ENCODE data around the gene PROSER3.
A peak's percentile ranks its signal among the peaks of the same experiment; 100 is the strongest.

PROSER3 gene

DNA sequence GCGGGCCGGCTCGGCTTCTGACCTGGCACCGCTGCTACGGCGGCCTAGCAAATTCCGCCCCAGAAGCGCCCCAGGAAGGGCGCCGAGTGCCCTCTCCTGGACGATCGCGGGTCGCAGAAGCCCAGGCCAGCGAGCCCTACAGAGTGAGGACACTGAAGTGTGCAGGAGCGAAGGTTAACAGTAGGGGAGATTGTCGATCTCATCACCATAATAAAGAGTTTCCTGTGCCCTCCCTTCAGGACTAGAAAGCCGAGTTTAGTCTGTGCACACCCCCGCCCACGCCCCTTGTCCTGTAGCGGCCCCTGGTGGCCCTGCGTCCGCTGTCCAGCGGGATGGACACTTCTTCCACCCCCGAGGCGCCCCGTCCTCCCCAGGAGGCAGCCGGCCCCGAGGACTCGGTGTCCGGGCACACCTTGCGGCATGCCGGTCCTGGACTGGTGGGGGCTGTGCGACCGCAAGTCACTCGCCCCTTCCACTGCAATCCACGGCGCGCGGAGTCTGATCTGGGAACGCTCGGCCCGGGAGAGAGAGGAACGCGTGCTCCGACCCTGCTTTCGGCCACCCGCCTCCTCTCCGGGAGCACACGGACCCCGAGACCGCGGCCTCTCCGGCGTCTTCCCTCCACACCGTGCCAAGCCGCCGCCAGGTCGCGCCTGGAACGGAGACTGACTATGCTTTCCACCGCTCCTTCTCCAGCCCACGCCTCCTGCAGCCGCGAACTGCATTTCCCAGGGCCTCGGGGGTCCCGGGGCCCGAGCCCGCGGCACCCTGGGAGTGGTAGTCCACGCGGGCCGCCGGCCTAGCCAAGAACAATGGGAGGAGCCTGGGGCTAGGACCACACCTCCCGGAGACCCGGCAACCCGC lies 40.9 kb upstream of the PROSER3 start:
- WGBS, 2 experiments (ENCODE audit: insufficient coverage in 2 of 2): 0% methylated on average over 66 to 69 of the region's 77 CpGs
- Histone ChIP-seq H3K4me1 (ENCODE audit: control insufficient read depth, insufficient read depth, low read length, poor library complexity, severe bottlenecking) (peaks cover 5% of the 10 kb centered on the region), H3K27ac (ENCODE audit: low read depth, low read length, severe bottlenecking) (peak overlapping the region; percentile 71), H3K4me3 (ENCODE audit: extremely low read depth, insufficient read depth, low read length, poor library complexity, severe bottlenecking) (peak overlapping the region; percentile 69), H3K36me3 (ENCODE audit: control insufficient read depth, insufficient read depth, low read length) (peaks cover 27% of the 10 kb centered on the region), H3K9me3 (ENCODE audit: control insufficient read depth, low read length) (no peaks in the 10 kb centered on the region)

DNA sequence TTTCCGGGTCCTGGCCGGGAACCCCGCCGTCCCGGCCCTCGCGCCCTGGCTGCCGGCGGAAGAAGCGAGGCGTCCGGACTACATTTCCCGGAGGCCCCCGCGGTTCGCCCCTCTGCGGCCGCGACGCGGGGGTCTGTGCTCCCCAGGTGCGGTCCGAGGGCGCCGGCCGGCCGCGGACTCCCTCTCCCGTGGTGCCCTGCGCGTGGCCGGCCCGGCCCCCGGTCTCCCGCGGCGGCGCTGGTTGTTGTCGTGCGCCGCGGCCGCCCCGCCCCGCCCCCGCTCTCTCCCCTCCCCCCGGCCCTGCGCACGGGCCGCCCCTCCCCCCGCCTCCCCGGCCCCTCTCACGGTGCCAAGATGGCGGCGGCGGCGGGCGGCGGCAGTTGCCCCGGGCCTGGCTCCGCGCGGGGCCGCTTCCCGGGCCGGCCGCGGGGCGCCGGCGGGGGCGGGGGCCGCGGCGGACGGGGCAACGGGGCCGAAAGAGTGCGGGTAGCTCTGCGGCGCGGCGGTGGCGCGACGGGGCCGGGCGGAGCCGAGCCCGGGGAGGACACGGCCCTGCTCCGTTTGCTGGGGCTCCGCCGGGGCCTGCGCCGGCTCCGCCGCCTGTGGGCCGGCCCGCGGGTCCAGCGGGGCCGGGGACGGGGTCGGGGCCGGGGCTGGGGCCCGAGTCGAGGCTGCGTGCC lies 40.2 kb upstream of the PROSER3 start, which contains the start of gene KMT2B:
TSS of gene KMT2B (plus strand) at position 339 of the 680 bp plus-strand sequence. CDS start at position 355, 16 bp downstream.
- no peaks in the 10 kb centered on the region for H3K9me3 ChIP-seq (ENCODE audit: control insufficient read depth, low read length)
- peaks cover 5% of the 10 kb centered on the region for H3K4me1 ChIP-seq (ENCODE audit: control insufficient read depth, insufficient read depth, low read length, poor library complexity, severe bottlenecking)
- WGBS, 2 experiments (ENCODE audit: insufficient coverage in 2 of 2): 0% methylated on average over 55 to 64 of the region's 109 CpGs
- H3K4me3 ChIP-seq (ENCODE audit: extremely low read depth, insufficient read depth, low read length, poor library complexity, severe bottlenecking): peak within 1 kb of the TSS; percentile 87
- peaks cover 34% of the 10 kb centered on the region for H3K36me3 ChIP-seq (ENCODE audit: control insufficient read depth, insufficient read depth, low read length)
- peak within 1 kb of the TSS; percentile 71 for H3K27ac ChIP-seq (ENCODE audit: low read depth, low read length, severe bottlenecking)

- 4% methylated on average over 37 to 38 of the region's 42 CpGs for WGBS, 2 experiments (ENCODE audit: insufficient coverage in 2 of 2)
- H3K4me1 ChIP-seq (ENCODE audit: control insufficient read depth, insufficient read depth, low read length, poor library complexity, severe bottlenecking): peaks cover 5% of the 10 kb centered on the region
- peak overlapping the region; percentile 87 for H3K4me3 ChIP-seq (ENCODE audit: extremely low read depth, insufficient read depth, low read length, poor library complexity, severe bottlenecking)
- H3K36me3 ChIP-seq (ENCODE audit: control insufficient read depth, insufficient read depth, low read length): peaks cover 41% of the 10 kb centered on the region
- no peaks in the 10 kb centered on the region for H3K9me3 ChIP-seq (ENCODE audit: control insufficient read depth, low read length)
- peak overlapping the region; percentile 66 for H3K27ac ChIP-seq (ENCODE audit: low read depth, low read length, severe bottlenecking)
Observed at GRCh38 chr19:35718345-35719041, 39.5 kb upstream of the PROSER3 start.

DNA sequence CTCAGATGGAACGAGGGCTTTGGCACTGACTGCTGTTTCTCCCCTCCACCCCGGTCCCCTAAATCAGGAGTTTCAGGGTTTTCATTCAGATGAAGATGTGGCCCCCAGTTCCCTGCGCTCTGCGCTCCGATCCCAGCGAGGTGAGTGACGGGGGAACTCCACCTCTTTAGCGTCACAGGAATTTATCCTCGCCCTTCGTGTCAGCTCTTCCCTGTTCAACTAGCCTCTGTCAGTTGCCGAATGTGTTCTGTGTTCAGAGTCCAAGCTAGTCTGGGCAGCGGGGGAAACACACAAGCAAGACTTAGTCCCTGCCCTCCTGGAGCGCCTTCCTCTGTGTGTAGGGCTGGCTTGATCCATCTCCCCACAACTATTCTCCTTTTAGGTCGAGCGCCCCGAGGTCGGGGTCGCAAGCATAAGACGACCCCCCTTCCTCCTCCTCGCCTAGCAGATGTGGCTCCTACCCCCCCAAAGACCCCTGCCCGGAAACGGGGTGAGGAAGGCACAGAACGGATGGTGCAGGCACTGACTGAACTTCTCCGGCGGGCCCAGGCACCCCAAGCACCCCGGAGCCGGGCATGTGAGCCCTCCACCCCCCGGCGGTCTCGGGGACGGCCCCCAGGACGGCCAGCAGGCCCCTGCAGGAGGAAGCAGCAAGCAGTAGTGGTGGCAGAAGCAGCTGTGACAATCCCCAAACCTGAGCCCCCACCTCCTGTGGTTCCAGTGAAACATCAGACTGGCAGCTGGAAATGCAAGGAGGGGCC lies 38.4 kb upstream of the PROSER3 start:
- 95 to 96% methylated on average over 18 to 25 of the region's 32 CpGs for WGBS, 2 experiments (ENCODE audit: insufficient coverage in 2 of 2)
- peaks cover 51% of the 10 kb centered on the region for H3K36me3 ChIP-seq (ENCODE audit: control insufficient read depth, insufficient read depth, low read length)
- peaks cover 5% of the 10 kb centered on the region for H3K4me1 ChIP-seq (ENCODE audit: control insufficient read depth, insufficient read depth, low read length, poor library complexity, severe bottlenecking)
- peak overlapping the region; percentile 87 for H3K4me3 ChIP-seq (ENCODE audit: extremely low read depth, insufficient read depth, low read length, poor library complexity, severe bottlenecking)
- H3K9me3 ChIP-seq (ENCODE audit: control insufficient read depth, low read length): no peaks in the 10 kb centered on the region
- no peak overlapping the region for H3K27ac ChIP-seq (ENCODE audit: low read depth, low read length, severe bottlenecking)

- WGBS, 2 experiments (ENCODE audit: insufficient coverage in 2 of 2): 94 to 97% methylated on average over 8 to 9 of the region's 9 CpGs
- Histone ChIP-seq H3K27ac (ENCODE audit: low read depth, low read length, severe bottlenecking) (no peak overlapping the region), H3K9me3 (ENCODE audit: control insufficient read depth, low read length) (no peaks in the 10 kb centered on the region), H3K4me3 (ENCODE audit: extremely low read depth, insufficient read depth, low read length, poor library complexity, severe bottlenecking) (no peak overlapping the region), H3K36me3 (ENCODE audit: control insufficient read depth, insufficient read depth, low read length) (peaks cover 57% of the 10 kb centered on the region), H3K4me1 (ENCODE audit: control insufficient read depth, insufficient read depth, low read length, poor library complexity, severe bottlenecking) (peaks cover 5% of the 10 kb centered on the region)
Observed at GRCh38 chr19:35720163-35720524, 37.8 kb upstream of the PROSER3 start.

DNA sequence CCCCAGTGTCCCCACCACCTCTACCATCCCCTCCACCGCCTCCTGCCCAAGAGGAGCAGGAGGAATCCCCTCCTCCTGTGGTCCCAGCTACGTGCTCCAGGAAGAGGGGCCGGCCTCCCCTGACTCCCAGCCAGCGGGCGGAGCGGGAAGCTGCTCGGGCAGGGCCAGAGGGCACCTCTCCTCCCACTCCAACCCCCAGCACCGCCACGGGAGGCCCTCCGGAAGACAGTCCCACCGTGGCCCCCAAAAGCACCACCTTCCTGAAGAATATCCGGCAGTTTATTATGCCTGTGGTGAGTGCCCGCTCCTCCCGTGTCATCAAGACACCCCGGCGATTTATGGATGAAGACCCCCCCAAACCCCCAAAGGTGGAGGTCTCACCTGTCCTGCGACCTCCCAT lies 37.3 kb upstream of the PROSER3 start:
- peaks cover 3% of the 10 kb centered on the region for H3K4me1 ChIP-seq (ENCODE audit: control insufficient read depth, insufficient read depth, low read length, poor library complexity, severe bottlenecking)
- 92 to 95% methylated on average over 7 to 17 of the region's 17 CpGs for WGBS, 2 experiments (ENCODE audit: insufficient coverage in 2 of 2)
- no peaks in the 10 kb centered on the region for H3K9me3 ChIP-seq (ENCODE audit: control insufficient read depth, low read length)
- peaks cover 62% of the 10 kb centered on the region for H3K36me3 ChIP-seq (ENCODE audit: control insufficient read depth, insufficient read depth, low read length)
- H3K27ac ChIP-seq (ENCODE audit: low read depth, low read length, severe bottlenecking): no peak overlapping the region
- no peak overlapping the region for H3K4me3 ChIP-seq (ENCODE audit: extremely low read depth, insufficient read depth, low read length, poor library complexity, severe bottlenecking)

DNA sequence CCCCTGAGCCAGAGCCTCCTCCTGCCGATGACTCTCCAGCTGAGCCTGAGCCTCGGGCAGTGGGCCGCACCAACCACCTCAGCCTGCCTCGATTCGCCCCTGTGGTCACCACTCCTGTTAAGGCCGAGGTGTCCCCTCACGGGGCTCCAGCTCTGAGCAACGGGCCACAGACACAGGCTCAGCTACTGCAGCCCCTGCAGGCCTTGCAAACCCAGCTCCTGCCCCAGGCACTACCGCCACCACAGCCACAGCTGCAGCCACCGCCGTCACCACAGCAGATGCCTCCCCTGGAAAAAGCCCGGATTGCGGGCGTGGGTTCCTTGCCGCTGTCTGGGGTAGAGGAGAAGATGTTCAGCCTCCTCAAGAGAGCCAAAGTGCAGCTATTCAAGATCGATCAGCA lies 36.6 kb upstream of the PROSER3 start:
- WGBS, 2 experiments (ENCODE audit: insufficient coverage in 2 of 2): 92 to 95% methylated on average over 16 of the region's 16 CpGs
- Histone ChIP-seq H3K27ac (ENCODE audit: low read depth, low read length, severe bottlenecking) (no peak overlapping the region), H3K9me3 (ENCODE audit: control insufficient read depth, low read length) (no peaks in the 10 kb centered on the region), H3K4me3 (ENCODE audit: extremely low read depth, insufficient read depth, low read length, poor library complexity, severe bottlenecking) (no peak overlapping the region), H3K36me3 (ENCODE audit: control insufficient read depth, insufficient read depth, low read length) (peaks cover 69% of the 10 kb centered on the region), H3K4me1 (ENCODE audit: control insufficient read depth, insufficient read depth, low read length, poor library complexity, severe bottlenecking) (no peaks in the 10 kb centered on the region)

- Histone ChIP-seq H3K27ac (ENCODE audit: low read depth, low read length, severe bottlenecking) (no peak overlapping the region), H3K9me3 (ENCODE audit: control insufficient read depth, low read length) (no peaks in the 10 kb centered on the region), H3K4me1 (ENCODE audit: control insufficient read depth, insufficient read depth, low read length, poor library complexity, severe bottlenecking) (no peaks in the 10 kb centered on the region), H3K4me3 (ENCODE audit: extremely low read depth, insufficient read depth, low read length, poor library complexity, severe bottlenecking) (no peak overlapping the region), H3K36me3 (ENCODE audit: control insufficient read depth, insufficient read depth, low read length) (peaks cover 80% of the 10 kb centered on the region)
- WGBS, 2 experiments (ENCODE audit: insufficient coverage in 2 of 2): 96 to 98% methylated on average over 11 to 14 of the region's 14 CpGs
Observed at GRCh38 chr19:35722461-35722860, 35.5 kb upstream of the PROSER3 start.

DNA sequence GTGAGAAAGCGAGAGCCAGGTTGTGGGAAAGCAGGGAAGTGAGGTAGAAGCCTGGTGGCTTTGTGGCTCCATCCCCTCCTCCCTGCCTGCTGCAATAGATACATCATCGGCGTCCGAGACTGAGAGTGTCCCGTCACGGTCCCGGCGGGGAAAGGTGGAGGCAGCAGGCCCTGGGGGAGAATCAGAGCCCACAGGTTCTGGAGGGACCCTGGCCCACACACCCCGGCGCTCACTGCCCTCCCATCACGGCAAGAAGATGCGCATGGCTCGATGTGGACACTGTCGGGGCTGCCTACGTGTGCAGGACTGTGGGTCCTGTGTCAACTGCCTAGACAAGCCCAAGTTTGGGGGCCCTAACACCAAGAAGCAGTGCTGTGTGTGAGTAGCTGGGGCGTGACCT lies 35.1 kb upstream of the PROSER3 start:
- Histone ChIP-seq H3K4me3 (ENCODE audit: extremely low read depth, insufficient read depth, low read length, poor library complexity, severe bottlenecking) (no peak overlapping the region), H3K4me1 (ENCODE audit: control insufficient read depth, insufficient read depth, low read length, poor library complexity, severe bottlenecking) (no peaks in the 10 kb centered on the region), H3K27ac (ENCODE audit: low read depth, low read length, severe bottlenecking) (no peak overlapping the region), H3K9me3 (ENCODE audit: control insufficient read depth, low read length) (no peaks in the 10 kb centered on the region), H3K36me3 (ENCODE audit: control insufficient read depth, insufficient read depth, low read length) (peaks cover 85% of the 10 kb centered on the region)
- WGBS, 2 experiments (ENCODE audit: insufficient coverage in 2 of 2): 95 to 96% methylated on average over 8 to 13 of the region's 16 CpGs

GRCh38 chr19:35723671-35724070 lies 34.3 kb upstream of the PROSER3 start:
- H3K27ac ChIP-seq (ENCODE audit: low read depth, low read length, severe bottlenecking): no peak overlapping the region
- H3K4me3 ChIP-seq (ENCODE audit: extremely low read depth, insufficient read depth, low read length, poor library complexity, severe bottlenecking): no peak overlapping the region
- H3K4me1 ChIP-seq (ENCODE audit: control insufficient read depth, insufficient read depth, low read length, poor library complexity, severe bottlenecking): no peaks in the 10 kb centered on the region
- H3K9me3 ChIP-seq (ENCODE audit: control insufficient read depth, low read length): no peaks in the 10 kb centered on the region
- peaks cover 92% of the 10 kb centered on the region for H3K36me3 ChIP-seq (ENCODE audit: control insufficient read depth, insufficient read depth, low read length)
- 96 to 97% methylated on average over 12 to 24 of the region's 24 CpGs for WGBS, 2 experiments (ENCODE audit: insufficient coverage in 2 of 2)
